K562 (cell line): Measurements from ENCODE around the gene TBCC. TPM values are rescaled to one million over a fixed set of nuclear protein-coding genes. Genes with fewer than 3 reads are reported as not detected.

Source experiments
- ETV6 ChIP-seq, 3 experiments: fragments of 150-350 bp in 1 of 3; sonication (generic) in 1 of 3; formaldehyde crosslinking in 1 of 3; IDR thresholded peaks; 2 replicates each; pipeline versions ENCODE4 v1.6.1 to v1.8.0; 2014 to 2022; ENCODE audit warnings: borderline replicate concordance in 2 of 3, low read depth in 2 of 3, antibody characterized with exemption in 1 of 3, low read length in 1 of 3, mild to moderate bottlenecking in 1 of 3, missing genetic modification reagents in 1 of 3
- TRIM28 ChIP-seq: fragments of 450-650 bp; IDR thresholded peaks from 2 replicates; pipeline ENCODE4 v1.6.1; 2017
- polyA plus RNA-seq, 8 experiments: library from polyadenylated mRNA; depleted of rRNA in 4 of 8; stranded (reverse) in 5 of 8; unstranded in 3 of 8; fragments of >200 nt; fragmentation: Nextera tagmentation in 2 of 8; fragmentation: Illumina TruSeq in 1 of 8; extraction: Ambion mirVana in 2 of 8; extraction: Trizol in 1 of 8; gene quantifications; 2 replicates each; pipeline versions ENCODE4 v1.2.1 to v1.2.3, GENCODE V29; 2011 to 2014; ENCODE audit warnings: inconsistent platforms in 1 of 8, missing spikeins in 1 of 8
- total RNA-seq, 7 experiments: library from RNA; depleted of rRNA in 6 of 7; stranded (reverse); fragments of >200 nt in 6 of 7; fragmentation: Illumina TruSeq in 2 of 7; extraction: Trizol in 2 of 7; gene quantifications; 2 replicates each; pipeline versions ENCODE4 v1.2.1 to v1.2.3, GENCODE V29; 2011 to 2021; ENCODE audit warnings: low replicate concordance in 1 of 7
- TF ChIP-seq, protein P1 (sequence below): fragments of 250-450 bp; sonication (Bioruptor Pico); IDR thresholded peaks from 2 replicates; pipeline ENCODE4 v1.4.0; 2020

The TBCC gene
- total and polyA plus RNA-seq, 9 of the 15 experiments (the other 6 are each of a cell fraction or from before 2014, with no cell fraction given) = 2.8 to 34.1 (median 23.3) TPM

DNA sequence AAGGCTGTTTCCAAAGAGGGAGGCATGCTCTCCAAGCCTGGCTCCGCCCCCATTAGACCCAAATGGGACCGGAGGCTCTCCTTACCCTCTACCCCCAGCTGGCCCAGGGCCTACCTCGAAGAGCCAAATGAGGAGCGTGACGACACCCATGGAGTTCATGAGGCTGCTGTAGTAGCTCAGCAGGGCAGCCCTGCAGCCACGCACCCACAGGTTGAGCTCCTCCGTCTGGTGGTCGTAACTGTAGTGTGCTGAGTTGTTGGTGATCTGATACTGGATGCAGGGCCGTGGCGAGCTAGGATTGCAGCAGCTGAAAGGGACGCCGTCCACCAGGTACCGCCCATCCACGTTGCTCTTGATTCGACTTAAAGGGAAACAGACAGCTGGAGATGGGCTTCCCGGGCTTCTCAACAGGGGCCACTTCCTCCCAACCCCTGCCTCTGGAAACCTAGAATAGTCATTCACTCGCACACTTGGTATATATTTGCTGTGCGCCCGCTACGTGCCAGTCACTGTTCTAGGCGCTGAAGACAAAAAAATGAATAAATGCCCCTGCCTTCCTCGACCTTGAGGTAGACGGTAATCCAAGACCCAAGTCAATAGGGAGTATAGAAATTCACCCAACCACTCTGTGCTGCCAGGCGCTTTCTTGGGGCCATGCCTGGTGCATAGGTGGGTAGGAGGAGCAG is 41.5 kb downstream of the TBCC start (continued):
- TF ChIP-seq, protein P1, sequence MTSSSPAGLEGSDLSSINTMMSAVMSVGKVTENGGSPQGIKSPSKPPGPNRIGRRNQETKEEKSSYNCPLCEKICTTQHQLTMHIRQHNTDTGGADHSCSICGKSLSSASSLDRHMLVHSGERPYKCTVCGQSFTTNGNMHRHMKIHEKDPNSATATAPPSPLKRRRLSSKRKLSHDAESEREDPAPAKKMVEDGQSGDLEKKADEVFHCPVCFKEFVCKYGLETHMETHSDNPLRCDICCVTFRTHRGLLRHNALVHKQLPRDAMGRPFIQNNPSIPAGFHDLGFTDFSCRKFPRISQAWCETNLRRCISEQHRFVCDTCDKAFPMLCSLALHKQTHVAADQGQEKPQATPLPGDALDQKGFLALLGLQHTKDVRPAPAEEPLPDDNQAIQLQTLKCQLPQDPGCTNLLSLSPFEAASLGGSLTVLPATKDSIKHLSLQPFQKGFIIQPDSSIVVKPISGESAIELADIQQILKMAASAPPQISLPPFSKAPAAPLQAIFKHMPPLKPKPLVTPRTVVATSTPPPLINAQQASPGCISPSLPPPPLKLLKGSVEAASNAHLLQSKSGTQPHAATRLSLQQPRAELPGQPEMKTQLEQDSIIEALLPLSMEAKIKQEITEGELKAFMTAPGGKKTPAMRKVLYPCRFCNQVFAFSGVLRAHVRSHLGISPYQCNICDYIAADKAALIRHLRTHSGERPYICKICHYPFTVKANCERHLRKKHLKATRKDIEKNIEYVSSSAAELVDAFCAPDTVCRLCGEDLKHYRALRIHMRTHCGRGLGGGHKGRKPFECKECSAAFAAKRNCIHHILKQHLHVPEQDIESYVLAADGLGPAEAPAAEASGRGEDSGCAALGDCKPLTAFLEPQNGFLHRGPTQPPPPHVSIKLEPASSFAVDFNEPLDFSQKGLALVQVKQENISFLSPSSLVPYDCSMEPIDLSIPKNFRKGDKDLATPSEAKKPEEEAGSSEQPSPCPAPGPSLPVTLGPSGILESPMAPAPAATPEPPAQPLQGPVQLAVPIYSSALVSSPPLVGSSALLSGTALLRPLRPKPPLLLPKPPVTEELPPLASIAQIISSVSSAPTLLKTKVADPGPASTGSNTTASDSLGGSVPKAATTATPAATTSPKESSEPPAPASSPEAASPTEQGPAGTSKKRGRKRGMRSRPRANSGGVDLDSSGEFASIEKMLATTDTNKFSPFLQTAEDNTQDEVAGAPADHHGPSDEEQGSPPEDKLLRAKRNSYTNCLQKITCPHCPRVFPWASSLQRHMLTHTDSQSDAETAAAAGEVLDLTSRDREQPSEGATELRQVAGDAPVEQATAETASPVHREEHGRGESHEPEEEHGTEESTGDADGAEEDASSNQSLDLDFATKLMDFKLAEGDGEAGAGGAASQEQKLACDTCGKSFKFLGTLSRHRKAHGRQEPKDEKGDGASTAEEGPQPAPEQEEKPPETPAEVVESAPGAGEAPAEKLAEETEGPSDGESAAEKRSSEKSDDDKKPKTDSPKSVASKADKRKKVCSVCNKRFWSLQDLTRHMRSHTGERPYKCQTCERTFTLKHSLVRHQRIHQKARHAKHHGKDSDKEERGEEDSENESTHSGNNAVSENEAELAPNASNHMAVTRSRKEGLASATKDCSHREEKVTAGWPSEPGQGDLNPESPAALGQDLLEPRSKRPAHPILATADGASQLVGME (CRISPR knock-in tag) = no peak
- no peak for TF ChIP-seq TRIM28
- no peak for TF ChIP-seq ETV6 (IDR thresholded peaks at IDR 0.05; ENCODE audit: borderline replicate concordance in 1 of 2, low read depth in 2 of 2, low read length in 1 of 2)
- no peak for TF ChIP-seq ETV6 (CRISPR knock-in tag; IDR thresholded peaks at IDR 0.05; ENCODE audit: borderline replicate concordance)
- TF ChIP-seq, all 486 proteins: peak for 10
